ENCODE results near the gene NAA80.
"Not testable (repeated sequence)": the region's sequence is repeated elsewhere in the genome, so short reads cannot be mapped to it uniquely, and the experiment has no call there.

Gene NAA80

GRCh38 chr3:50316657-50317242 lies 17.5 kb upstream of the NAA80 start:
- peak in 1 of 3 donors; percentile 42 for DNase-seq (ENCODE audit: low read depth in 3 of 3, low spot score in 1 of 3)

- DNase-seq (ENCODE audit: low read depth in 3 of 3, low spot score in 1 of 3), result no peak
Measured at GRCh38 chr3:50314816-50315215, 15.6 kb upstream of the NAA80 start.

GRCh38 chr3:50314342-50314741 lies 15.1 kb upstream of the NAA80 start:
- DNase-seq (ENCODE audit: low read depth in 3 of 3, low spot score in 1 of 3), result no peak

GRCh38 chr3:50312041-50312440 lies 12.8 kb upstream of the NAA80 start:
- not testable (repeated sequence) for DNase-seq (ENCODE audit: low read depth in 3 of 3, low spot score in 1 of 3)

GRCh38 chr3:50304601-50305000 lies 5.4 kb upstream of the NAA80 start:
- DNase-seq (ENCODE audit: low read depth in 3 of 3, low spot score in 1 of 3), result no peak

GRCh38 chr3:50303013-50303815 lies 4.0 kb upstream of the NAA80 start, which contains the start of gene HYAL1:
TSS of gene HYAL1 (minus strand) at chr3:50303574. CDS start at chr3:50302956, 618 bp downstream.
- DNase-seq (ENCODE audit: low read depth in 3 of 3, low spot score in 1 of 3), result no peak

- no peak for DNase-seq (ENCODE audit: low read depth in 3 of 3, low spot score in 1 of 3)
Measured at GRCh38 chr3:50302095-50303012, 3.1 kb upstream of the NAA80 start.

- DNase-seq (ENCODE audit: low read depth in 3 of 3, low spot score in 1 of 3), result no peak
Measured at GRCh38 chr3:50300681-50301254, 1.6 kb upstream of the NAA80 start.

GRCh38 chr3:50299929-50300680 lies 900 bp upstream of the NAA80 start:
- no peak for DNase-seq (ENCODE audit: low read depth in 3 of 3, low spot score in 1 of 3)

GRCh38 chr3:50299638-50299928 lies 378 bp upstream of the NAA80 start:
- no peak for DNase-seq (ENCODE audit: low read depth in 3 of 3, low spot score in 1 of 3)

- DNase-seq (ENCODE audit: low read depth in 3 of 3, low spot score in 1 of 3), result no peak
Measured at GRCh38 chr3:50297896-50298725, 1.1 kb downstream of the NAA80 start.

GRCh38 chr3:50297384-50297775 lies 1.8 kb downstream of the NAA80 start:
- no peak for DNase-seq (ENCODE audit: low read depth in 3 of 3, low spot score in 1 of 3)

GRCh38 chr3:50296721-50297383 lies 2.4 kb downstream of the NAA80 start:
- DNase-seq (ENCODE audit: low read depth in 3 of 3, low spot score in 1 of 3), result no peak

GRCh38 chr3:50295553-50296431 lies 3.4 kb downstream of the NAA80 start:
- DNase-seq (ENCODE audit: low read depth in 3 of 3, low spot score in 1 of 3), result no peak

GRCh38 chr3:50294492-50295403 lies 4.5 kb downstream of the NAA80 start:
- DNase-seq (ENCODE audit: low read depth in 3 of 3, low spot score in 1 of 3), result no peak

GRCh38 chr3:50294089-50294488 lies 5.1 kb downstream of the NAA80 start:
- DNase-seq (ENCODE audit: low read depth in 3 of 3, low spot score in 1 of 3), result no peak

- DNase-seq (ENCODE audit: low read depth in 3 of 3, low spot score in 1 of 3), result no peak
Measured at GRCh38 chr3:50293079-50293801, 6.0 kb downstream of the NAA80 start.

Data from stimulated activated CD4-positive, alpha-beta T cell treated with anti-CD3 and anti-CD28 coated beads, TNF-alpha, amount 100 ng/mL, for 1 hour (primary cell).